Inferior parietal cortex (tissue), 1 donor: ENCODE results near the gene SERPINB6.
"Not testable (repeated sequence)": the region's sequence is repeated elsewhere in the genome, so short reads cannot be mapped to it uniquely, and the experiment has no call there.

Experiments used
- DNase-seq: peaks from one replicate; pipeline ENCODE4 v3.0.0-alpha.2; 2016; ENCODE audit errors: extremely low spot score

Gene SERPINB6

GRCh38 chr6:2915150-2915549 lies 56.2 kb downstream of the SERPINB6 start:
- DNase-seq, result no peak

- no peak for DNase-seq
Observed at GRCh38 chr6:2914318-2914660, 57.1 kb downstream of the SERPINB6 start.

DNA sequence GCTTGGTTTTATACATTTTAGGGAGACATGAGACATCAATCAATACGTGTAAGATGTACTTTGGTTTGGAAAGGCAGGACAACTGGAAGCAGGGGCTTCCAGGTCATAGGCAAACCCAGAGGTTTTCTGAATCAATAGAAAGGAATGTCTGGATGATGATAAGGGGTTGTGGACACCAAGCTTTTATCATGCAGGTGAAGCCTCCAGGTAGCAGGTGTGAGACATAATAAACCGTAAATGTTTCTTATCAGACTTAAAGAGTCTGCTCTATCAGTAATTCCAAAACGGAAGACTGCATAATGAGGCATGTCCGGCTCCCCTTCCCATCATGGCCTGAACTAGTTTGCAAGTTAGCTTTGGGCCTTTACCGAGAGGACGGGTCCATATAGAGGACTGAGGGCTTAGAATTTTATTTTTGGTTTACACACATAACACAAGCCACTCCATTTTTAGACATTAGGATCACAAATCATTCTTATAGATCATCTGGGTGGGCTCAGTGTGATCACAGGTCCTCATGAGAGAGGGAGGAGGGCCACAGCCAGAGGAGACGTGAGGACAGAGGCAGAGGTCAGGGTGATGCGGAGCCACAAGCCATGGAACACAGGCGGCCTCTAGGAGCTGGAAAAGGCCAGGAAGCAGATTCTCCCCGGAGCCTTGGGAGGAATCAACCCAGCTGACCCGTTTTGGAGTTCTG lies 57.6 kb downstream of the SERPINB6 start:
- no peak for DNase-seq

DNA sequence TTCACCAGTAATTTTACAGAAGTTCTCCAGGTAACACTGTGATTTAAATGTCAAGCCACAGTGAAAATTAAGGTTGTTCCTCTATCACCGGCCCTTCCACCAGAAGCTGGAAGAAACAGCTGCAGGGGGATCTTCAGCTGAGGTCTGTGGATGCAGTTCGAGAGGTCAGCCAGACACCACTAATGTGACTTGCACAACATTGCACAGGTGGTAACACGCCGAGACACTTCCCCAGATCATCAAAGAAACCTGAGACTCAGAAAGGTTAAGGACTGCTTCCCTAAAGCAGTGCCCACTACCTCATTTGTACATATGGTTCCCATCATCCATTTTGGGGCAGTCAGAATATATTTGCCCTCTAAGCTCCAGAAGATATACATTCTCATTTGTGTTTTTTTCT lies 60.2 kb downstream of the SERPINB6 start:
- DNase-seq, result no peak

- no peak for DNase-seq
Observed at GRCh38 chr6:2909718-2910117, 61.6 kb downstream of the SERPINB6 start.

GRCh38 chr6:2909051-2909606 lies 62.2 kb downstream of the SERPINB6 start:
- not testable (repeated sequence) for DNase-seq

DNA sequence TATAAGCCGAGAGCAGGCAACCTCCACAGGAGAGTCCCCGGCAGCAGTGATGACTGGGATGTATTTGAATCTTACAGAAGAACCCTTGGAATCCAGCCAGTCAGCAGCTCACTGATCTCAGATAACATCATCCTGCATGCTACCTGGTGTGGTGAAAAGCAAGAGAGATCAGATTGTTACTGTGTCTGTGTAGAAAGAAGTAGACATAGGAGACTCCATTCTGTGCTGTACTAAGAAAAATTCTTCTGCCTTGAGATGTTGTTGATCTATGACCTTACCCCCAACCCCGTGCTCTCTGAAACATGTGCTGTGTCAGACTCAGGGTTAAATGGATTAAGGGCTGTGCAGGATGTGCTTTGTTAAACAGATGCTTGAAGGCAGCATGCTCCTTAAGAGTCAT lies 62.9 kb downstream of the SERPINB6 start:
- not testable (repeated sequence) for DNase-seq

DNA sequence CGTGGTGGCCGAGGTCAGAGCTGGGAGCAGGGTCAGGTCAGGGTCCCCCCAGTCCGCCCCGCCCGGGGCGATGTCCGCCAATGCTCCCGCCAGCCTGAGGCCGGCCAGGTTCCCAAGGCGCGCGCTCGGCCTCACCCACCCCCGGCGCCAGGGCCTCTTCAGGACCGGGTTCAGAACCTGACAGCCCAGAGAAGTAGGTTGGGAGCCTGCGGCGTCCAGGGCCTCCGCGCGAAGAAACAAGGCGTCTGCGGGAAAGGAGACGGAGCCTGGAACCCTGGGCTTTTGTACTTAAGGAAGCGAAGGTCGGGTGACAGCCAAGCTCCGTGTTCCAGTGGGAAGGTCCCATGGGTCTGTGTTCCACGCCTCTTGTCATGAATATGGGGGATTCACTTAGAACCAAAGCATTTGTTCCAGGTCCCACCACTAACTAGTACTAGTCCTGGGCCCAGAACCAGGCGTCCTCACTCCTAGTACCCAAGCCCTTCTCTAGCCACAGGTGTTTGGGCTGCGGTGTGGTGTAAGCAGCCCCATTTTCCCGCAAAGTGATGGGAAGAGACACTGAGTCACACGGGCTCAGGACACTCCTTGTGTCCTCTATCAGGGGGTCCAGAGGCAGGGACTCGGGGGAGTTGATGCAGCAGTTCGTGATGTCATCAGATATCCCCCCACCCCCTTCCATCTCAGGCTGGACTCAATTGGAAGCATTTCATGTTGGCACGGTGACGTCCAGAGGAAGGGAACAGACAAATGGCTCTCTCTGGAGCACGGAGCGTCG lies 67.8 kb downstream of the SERPINB6 start:
- DNase-seq, result not testable (repeated sequence)

DNA sequence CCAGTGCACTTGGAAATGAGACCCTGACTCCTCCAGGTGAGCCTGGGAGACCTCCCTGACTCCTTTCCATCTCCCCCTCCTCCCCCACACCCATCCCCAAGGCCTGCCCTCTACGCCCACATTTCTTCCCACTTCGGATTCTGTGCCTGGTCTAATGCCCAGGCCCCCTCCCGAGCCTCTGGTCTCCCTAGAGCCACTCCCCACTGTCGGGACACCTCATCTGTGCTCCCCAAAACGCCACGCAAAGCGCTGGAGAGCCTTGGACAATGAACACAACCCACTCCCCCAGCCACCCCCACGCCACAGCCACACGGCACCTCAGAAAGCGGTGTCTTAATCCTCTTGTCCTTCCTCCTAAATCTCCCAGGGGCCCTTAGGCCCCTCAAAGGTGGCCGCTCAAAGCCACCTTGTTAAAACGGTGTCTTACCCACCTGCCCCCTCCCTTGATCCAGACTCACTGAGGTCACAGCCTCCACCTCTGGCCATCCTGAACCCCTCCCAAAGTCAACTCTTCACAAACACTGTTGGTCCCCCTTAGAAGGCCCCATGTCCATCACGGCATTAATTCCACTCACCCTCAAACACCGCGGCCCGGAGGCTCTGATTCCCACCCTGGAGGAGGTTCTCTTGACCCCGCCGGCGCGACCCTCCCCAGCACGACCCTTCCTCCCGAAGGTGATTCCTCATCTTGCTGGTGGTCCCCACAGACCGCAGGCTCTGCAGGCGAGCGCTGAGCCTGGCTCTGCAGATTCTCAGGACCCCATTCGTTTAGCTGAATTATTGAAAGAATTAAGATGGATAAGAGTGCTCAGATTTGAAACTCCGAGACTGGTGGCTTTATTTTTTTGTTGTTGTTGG lies 69.5 kb downstream of the SERPINB6 start:
- DNase-seq, result not testable (repeated sequence)

DNA sequence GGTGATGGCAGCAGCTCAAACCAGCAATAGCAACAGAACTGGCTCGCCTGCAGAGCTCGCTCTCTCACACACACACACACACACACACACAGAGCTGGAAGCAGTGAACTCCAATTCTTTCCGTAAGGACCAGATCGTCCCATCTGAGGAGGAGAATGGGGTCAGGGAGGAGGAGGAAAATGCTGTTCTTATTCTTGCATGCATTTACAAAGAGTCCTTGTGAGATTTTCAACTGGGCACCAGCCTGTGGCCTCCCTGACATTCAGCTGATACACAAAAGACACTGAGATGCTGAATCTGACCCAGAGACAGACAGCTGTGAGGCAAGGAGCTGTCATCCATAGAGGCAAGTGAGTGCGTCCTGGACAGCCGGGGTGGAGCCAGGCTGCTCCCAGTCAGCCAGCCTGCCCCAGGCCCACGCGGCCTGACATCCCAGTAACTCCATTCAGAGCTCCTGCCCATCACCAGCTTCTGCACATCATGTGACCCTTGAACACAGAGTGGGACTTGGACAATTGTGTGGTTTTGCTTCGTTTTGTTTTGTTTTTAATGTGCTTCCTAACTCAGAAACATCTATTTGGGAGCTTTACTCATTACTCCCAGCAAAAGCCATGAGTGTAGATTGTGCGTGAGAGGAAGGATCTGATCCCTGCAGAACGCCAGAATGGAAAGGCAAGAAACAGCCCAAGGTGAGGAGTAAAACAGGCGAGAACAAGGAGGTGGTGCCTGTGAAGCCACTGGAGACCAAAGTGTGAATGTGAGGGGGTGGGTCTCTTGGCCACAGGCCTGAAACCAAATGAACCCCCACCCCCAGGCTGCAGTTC lies 70.3 kb downstream of the SERPINB6 start:
- DNase-seq, result peak; percentile 59

DNA sequence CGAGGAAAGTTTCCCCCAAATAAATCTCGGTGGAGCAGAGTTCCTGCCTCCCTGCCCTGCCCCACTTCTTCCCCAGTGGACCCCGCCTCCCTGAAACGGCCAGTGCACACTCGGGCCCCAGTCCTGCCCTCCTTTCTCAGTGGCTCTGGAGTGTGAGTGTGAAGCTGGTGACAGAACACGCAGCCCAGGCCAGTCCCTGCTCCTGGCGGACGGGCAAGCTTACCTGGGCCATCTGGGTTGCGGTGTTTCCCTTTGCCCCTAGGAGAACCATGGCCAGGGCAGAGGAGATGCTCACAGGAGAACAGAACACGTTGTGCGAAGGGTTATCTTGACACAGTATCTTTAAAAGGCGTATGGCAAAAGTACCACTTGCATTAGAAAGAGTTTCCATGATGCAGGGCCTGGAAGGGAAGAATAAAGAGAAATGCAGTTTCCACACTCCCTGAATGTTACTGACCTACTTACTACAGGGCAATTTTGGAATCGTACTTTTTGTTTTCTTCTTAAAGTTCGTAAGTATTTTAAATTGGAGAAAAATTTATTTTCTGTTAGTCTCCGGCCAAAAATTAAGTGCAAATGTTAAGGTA lies 71.1 kb downstream of the SERPINB6 start:
- DNase-seq, result no peak

GRCh38 chr6:2899596-2899995 lies 71.8 kb downstream of the SERPINB6 start:
- no peak for DNase-seq
